Kidney tubule cell (primary cell): ENCODE results near the gene ST8SIA4.
A peak's percentile ranks its signal among the peaks of the same experiment; 100 is the strongest.

Experiments used
- DNase-seq: peaks from one replicate; pipeline ENCODE4 v3.0.0-alpha.2; 2018; ENCODE audit warnings: low spot score

The ST8SIA4 gene

DNA sequence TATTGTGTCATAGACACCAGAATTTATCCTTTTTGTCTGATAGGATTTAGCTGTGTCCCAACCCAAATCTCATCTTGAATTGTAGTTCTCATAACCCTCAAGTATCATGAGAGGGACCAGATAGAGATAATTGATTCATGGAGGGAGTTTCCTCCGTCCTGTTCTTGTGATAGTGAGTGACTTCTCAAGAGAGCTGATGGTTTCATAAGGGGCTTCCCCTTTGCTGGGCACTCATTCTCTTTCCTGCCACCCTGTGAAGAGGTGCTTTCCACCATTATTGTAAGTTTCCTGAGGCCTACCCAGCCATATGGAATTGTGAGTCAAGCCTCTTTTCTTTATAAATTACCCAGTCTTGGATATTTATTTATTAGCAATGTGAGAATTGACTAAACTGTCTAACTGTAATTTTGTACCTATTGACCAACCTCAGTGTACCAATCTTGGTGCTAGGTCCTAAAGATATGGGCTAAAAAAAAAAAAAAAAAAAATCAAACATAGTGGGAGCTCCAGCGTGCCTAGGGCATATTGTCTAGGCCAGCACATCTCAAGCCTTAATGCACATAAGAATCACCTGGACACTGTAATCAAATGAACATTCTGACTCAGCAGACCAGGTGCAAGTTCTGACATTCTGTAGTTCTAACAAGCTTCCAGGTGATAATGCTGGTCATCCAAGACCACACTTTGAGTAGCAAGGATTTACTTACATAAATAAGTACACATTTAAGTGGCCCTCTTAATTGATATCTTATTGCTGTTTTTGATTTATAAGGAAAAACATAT, 30.5 kb downstream of the ST8SIA4 start:
- DNase-seq: no peak

- DNase-seq: no peak
These were observed 36.0 kb downstream of the ST8SIA4 start for GRCh38 chr5:100867039-100867562.

GRCh38 chr5:100864931-100865330, 38.2 kb downstream of the ST8SIA4 start:
- DNase-seq: no peak

DNA sequence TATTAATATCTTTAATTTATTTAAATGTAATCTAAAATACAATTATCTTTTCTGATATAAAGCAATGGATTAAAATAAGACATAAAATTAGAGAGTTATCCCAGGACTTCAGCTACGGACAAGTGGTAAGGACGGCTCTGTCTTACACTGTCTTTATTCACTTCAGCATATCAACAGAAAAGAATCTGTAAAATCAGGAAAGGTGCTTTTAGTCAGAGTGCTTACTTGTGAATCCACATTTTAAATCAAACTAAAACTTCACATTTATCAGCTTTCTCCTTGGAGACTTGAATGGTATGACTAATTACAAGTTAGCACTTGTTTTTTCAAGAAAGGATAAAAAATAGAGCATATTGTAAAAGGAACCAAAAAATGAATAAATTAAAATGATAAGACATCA, 39.3 kb downstream of the ST8SIA4 start:
- DNase-seq: no peak

DNA sequence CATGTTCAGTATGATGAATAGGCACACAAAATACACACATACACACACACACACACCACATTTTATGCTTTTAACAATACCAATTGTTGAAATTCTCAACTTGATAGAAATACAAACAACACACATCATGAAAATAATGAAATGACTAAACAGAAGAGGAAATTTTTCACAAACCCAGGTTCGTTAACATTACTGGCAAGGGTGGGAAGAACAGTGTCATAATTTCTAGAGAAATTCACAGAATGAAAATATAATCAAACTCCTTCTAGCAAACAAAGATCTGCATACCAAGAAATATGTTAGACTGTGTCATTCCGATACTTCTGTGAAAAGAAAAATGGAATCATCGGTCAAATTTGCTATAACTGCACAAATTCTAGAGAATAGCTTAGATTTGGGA, 41.9 kb downstream of the ST8SIA4 start:
- DNase-seq: no peak

GRCh38 chr5:100860407-100860806, 42.7 kb downstream of the ST8SIA4 start:
- no peak for DNase-seq

DNA sequence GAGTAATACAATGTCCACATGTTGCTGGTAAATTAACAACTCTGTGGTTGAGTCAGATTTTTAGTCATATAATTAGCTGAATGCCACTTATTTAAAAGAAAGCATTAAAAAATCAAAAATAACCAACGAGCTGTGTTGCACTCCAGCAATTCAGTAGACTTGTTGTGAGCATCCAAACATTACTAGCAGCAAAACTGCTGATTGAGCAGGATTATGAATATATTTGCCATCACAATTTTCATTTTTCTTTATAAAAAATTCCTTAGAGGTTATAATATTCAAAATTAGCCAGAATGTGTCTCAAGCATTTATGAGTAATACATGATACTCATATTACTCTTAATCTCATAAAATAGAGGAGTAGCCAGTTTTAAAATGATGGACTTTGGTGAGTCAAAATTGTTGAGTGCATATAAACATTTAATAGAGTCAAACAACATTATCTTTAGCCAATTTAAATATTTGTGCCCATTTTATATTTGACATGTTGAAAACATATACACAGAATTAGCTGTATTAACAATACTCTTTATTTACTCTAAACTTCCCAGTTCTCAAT, 44.0 kb downstream of the ST8SIA4 start:
- DNase-seq: no peak

GRCh38 chr5:100856462-100856861, 46.6 kb downstream of the ST8SIA4 start:
- DNase-seq: no peak

DNA sequence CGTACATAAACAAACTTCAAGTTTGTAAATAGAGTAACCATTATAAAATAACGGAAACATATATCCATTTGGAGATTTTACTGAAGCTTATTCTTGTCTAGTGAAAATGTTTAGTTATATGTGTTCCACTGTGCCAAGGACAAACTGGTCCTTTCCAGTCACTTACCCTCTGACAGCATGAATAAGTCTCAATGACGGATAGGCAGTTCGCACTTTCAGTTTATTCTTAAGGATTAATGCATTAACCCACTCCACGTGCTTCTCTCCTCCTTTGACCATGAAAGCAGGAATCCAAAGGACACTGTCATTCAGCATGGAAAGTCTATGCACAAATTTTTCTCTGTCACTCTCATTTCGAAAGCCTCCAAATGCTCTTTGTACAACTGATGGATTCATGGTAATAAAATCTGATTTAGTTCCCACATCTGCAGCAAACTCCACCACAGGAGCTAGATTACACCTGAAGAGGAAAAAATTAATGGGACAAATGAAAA, 47.1 kb downstream of the ST8SIA4 start:
- DNase-seq: no peak

DNA sequence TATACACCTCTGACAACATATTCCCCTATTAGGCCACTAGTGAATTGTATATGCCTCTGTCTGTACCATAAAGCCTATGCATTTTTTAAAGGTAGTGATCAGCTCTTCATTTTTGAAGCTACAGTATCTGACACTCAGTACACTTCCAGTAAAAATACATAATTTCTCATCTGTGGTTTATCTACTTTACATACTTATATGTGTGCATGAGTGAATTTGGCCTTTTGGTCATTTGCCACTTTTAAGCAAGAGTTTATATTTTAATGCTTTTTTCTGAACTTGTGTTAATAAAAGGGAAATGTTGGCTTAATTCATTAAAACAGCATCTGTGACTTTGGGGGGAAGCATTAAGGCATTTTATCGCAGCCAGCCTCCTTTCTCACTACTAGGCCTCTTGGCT, 47.8 kb downstream of the ST8SIA4 start:
- no peak for DNase-seq

DNA sequence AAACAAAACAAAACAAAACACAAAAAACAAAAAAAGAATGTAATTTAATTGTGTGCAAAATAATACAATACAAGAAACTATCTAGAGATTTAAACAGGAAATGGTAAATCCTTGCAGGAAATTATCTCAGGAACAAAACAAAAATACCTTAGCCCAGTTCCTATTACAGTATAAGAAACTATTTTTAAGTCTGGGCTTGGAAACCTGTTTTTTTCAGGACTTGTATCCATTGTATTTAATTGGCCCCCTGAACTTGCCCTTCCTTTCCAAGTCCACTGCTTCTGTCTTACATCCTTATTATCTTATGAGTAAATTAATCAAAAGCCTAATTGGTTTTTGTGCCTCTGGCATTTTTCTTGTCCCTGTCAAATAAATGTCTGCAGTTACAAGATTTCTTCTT, 48.5 kb downstream of the ST8SIA4 start:
- no peak for DNase-seq

GRCh38 chr5:100853582-100853981, 49.5 kb downstream of the ST8SIA4 start:
- DNase-seq: no peak

GRCh38 chr5:100852988-100853449, 50.1 kb downstream of the ST8SIA4 start:
- DNase-seq: no peak

DNA sequence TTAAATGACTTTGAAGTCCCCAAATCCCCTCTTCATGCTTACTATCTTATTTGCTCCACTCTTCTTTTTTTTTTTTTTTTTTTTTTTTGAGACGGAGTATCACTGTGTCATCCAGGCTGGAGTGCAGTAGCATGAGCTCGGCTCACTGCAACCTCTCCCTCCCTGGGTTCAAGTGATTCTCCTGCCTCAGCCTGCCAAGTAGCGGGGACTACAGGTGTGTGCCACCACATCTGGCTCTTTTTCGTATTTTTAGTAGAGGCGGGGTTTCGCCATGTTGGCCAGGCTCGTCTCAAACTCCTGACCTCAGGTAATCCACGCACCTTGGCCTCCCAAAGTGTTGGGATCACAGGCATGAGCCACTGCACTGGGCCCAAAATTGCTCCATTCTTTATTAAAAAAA, 51.0 kb downstream of the ST8SIA4 start:
- DNase-seq: no peak

DNA sequence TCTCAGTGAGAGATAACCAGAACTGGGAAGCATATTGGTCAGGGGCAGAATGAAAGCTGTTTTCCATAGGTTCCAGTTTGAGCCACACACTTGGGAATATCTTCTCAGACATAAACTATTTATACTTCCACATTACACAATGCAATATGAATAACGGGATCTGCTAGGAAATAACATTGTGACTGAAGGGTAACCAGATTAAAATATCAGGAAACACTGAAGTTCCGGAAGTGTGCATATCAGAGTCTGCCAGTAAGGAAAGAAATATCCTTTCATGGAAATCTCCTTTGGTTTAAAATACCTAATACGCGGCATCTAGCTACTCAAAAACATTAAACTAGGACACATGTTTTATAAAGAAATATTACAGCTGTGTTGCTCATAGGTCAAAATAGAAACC, 56.3 kb downstream of the ST8SIA4 start:
- DNase-seq: no peak

DNA sequence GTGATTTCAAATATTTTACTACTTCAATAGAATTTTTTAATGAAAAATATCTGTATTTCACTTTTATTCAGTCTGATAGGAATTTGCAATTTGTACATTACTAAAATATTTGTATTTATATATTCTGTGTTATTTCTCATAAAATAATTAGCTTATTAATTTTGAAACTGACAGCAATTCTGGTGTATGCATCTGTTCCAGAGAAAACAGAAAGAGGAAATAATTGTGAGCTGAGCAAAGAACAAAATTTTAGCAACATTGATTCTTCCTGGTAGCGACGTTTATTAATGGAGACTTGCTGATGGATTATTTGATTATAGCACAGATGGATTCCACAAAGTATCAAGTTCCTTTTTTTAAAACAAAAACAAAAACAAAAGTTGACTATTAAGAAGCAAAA, 61.0 kb downstream of the ST8SIA4 start:
- DNase-seq: no peak

DNA sequence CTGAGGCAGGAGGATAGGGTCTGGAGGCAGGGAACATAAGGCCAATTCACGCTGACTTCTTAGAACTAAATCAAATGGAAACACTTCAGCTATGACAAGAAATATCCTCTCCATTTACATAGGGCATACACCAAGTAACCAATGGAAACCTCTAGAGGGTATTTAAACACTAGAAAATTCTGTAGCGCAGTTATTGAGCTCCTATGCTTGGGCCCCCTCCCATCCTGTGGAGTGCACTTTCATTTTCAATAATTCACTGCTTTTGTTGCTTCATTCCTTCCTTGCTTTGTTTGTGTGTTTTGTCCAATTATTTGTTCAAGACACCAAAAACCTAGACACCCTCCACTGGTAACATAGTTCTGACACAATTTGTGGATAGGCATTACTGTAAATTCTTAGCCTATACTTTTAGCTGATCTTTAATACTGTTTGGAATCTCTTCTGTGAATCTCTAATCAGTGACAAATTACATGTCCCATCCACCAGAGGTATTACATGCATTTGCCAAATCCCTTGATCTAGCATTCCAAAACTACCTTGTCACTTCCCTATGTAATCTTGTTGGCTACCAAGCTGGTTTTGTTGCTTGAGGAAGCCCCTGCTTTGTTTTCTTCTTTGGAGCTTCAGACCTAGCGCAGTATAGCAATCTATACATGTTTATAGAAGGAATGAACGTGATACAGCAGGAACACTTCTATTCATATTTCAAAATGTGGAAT, 61.6 kb downstream of the ST8SIA4 start:
- DNase-seq: peak; percentile 68

DNA sequence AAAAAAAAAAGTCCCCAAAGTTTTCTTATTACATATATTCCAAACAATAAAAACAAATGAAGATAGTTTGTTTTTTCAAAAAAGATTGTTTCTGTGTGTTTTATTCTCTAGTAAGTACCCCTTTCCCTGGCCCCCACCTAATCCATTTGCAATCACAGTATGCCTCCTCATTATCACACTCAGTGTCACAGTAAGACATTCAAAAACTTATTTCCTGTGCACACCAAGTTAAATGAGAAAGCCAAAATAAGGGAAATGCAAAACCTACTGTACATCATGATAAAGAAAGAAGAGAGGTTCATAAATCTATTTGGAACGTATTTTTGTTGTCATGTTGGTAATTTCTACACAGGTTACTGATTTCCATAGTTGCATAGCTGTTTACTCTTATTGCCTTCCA, 62.3 kb downstream of the ST8SIA4 start:
- no peak for DNase-seq

- peak; percentile 42 for DNase-seq
These were observed 62.7 kb downstream of the ST8SIA4 start for GRCh38 chr5:100840370-100840769.

DNA sequence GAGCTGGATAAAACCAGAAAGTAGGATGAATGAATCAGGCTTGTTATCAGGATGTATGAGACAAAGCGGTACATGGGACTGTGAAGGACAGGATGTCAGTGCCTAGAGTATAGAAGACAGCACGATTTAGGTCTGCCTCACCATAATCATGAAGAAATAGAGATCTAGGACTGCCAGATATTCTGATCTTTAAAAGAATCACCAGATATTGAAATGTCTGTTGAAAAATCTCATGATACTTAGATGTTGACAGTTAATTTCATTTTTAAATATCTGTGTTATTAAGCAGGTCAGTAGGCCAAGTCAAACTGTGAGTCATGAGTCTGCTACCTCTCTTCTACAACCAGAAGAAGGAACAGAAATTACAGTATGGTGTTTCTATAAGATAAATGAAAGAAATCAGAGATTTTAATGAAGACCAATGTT, 65.0 kb downstream of the ST8SIA4 start:
- no peak for DNase-seq

GRCh38 chr5:100834519-100834918, 68.6 kb downstream of the ST8SIA4 start:
- DNase-seq: no peak
